Type B pancreatic cell (in vitro differentiated cells): ENCODE measurements around the gene ATAD2B. TPM values are rescaled to one million over a fixed set of nuclear protein-coding genes. Genes with fewer than 3 reads are reported as not detected.
A peak's percentile ranks its signal among the peaks of the same experiment; 100 is the strongest.

Experiments used
- DNase-seq: peaks from one replicate; pipeline ENCODE4 v3.0.0; 2021; ENCODE audit warnings: mixed read lengths; ENCODE audit not compliant: unreplicated experiment; ENCODE audit errors: extremely low spot score
- H3K27ac Mint-ChIP-seq: 2 replicates; pipeline ENCODE4 v1.8.0; 2021; ENCODE audit warnings: mild to moderate bottlenecking, mixed read lengths
- H3K27me3 Mint-ChIP-seq: 2 replicates; pipeline ENCODE4 v1.8.0; 2021; ENCODE audit warnings: mixed read lengths
- H3K36me3 Mint-ChIP-seq: 2 replicates; pipeline ENCODE4 v1.8.0; 2021; ENCODE audit warnings: mixed read lengths
- H3K4me1 Mint-ChIP-seq: one replicate; pipeline ENCODE4 v1.8.0; 2021; ENCODE audit warnings: mixed read lengths; ENCODE audit not compliant: unreplicated experiment
- H3K4me3 Mint-ChIP-seq: 2 replicates; pipeline ENCODE4 v1.8.0; 2021; ENCODE audit warnings: mild to moderate bottlenecking, mixed read lengths
- H3K9me3 Mint-ChIP-seq: 2 replicates; pipeline ENCODE4 v1.8.0; 2021; ENCODE audit warnings: mixed read lengths
- total RNA-seq: library from RNA; stranded (reverse); gene quantifications from 2 replicates; pipeline ENCODE4 v1.2.1, GENCODE V29; 2021; ENCODE audit warnings: low replicate concordance
- TF ChIP-seq, protein P1 (sequence below): fragments of 200-600 bp; sonication (generic); conservative IDR thresholded peaks from 2 replicates; pipeline ENCODE4 v1.5.0; 2021; ENCODE audit warnings: antibody characterized with exemption, mild to moderate bottlenecking

ATAD2B gene
- total RNA-seq, 1 donor from 2014 or later = 25.7 TPM

DNA sequence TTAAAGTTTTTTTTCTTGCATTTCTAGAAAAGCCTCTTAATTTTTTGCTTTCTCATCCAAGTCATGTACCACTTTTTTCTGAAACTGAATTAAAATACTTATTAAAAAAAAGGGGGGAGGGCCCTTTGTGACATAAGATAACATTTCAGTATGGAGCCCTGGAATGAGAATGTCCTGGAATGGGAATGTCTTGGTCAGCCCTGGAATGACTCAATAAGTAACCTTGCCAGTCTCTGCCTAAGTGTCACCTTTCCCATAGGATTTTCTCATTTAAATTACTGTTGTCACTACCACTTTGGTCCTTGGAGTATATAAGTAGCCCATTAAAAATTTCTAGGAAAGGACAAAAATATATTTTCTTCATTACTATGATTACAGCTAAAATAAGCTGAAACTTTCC is 18.1 kb upstream of the ATAD2B start:
- H3K4me1 Mint-ChIP-seq = peaks cover 32% of the 10 kb centered on the region
- H3K36me3 Mint-ChIP-seq = peaks cover 25% of the 10 kb centered on the region
- no peaks in the 10 kb centered on the region for H3K27me3 Mint-ChIP-seq
- TF ChIP-seq, protein P1, sequence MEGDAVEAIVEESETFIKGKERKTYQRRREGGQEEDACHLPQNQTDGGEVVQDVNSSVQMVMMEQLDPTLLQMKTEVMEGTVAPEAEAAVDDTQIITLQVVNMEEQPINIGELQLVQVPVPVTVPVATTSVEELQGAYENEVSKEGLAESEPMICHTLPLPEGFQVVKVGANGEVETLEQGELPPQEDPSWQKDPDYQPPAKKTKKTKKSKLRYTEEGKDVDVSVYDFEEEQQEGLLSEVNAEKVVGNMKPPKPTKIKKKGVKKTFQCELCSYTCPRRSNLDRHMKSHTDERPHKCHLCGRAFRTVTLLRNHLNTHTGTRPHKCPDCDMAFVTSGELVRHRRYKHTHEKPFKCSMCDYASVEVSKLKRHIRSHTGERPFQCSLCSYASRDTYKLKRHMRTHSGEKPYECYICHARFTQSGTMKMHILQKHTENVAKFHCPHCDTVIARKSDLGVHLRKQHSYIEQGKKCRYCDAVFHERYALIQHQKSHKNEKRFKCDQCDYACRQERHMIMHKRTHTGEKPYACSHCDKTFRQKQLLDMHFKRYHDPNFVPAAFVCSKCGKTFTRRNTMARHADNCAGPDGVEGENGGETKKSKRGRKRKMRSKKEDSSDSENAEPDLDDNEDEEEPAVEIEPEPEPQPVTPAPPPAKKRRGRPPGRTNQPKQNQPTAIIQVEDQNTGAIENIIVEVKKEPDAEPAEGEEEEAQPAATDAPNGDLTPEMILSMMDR = no peak
- H3K4me3 Mint-ChIP-seq = no peak overlapping the region
- DNase-seq = no peak
- H3K9me3 Mint-ChIP-seq = peaks cover 5% of the 10 kb centered on the region
- H3K27ac Mint-ChIP-seq = no peak overlapping the region

DNA sequence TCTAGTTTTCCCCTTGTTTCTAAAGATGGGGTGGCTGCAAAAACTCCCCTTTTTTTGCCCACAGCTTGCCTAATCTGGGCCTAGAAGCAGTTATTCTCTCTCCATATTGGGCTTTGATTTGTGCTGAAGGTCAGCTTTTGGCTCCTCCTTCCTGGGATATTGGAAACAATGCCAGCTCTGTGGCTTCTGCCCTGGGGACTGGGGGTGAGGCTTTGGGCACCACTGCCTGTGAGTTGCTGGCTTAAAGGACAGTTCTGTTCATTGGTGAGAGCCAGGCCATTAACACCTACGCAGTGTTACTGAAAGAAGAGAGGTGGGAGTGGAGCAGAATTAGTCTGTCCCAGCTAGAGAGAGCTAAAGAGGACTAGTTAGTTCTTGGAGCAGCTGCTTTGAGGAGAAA is 17.6 kb upstream of the ATAD2B start:
- no peaks in the 10 kb centered on the region for H3K27me3 Mint-ChIP-seq
- no peak for DNase-seq
- H3K4me3 Mint-ChIP-seq = peak overlapping the region; percentile 23
- peaks cover 24% of the 10 kb centered on the region for H3K36me3 Mint-ChIP-seq
- H3K27ac Mint-ChIP-seq = peak overlapping the region; percentile 49
- H3K4me1 Mint-ChIP-seq = peaks cover 32% of the 10 kb centered on the region
- H3K9me3 Mint-ChIP-seq = peaks cover 5% of the 10 kb centered on the region
- TF ChIP-seq, protein P1 = no peak

- Mint-ChIP-seq H3K36me3 (peaks cover 24% of the 10 kb centered on the region), H3K4me1 (peaks cover 41% of the 10 kb centered on the region), H3K9me3 (peaks cover 5% of the 10 kb centered on the region), H3K27ac (no peak overlapping the region), H3K4me3 (no peak overlapping the region), H3K27me3 (no peaks in the 10 kb centered on the region)
- no peak for DNase-seq
- TF ChIP-seq, protein P1 = no peak
These were observed 16.7 kb upstream of the ATAD2B start for GRCh38 chr2:23943666-23944065.

GRCh38 chr2:23941644-23942043 is 14.7 kb upstream of the ATAD2B start:
- Mint-ChIP-seq H3K36me3 (peaks cover 19% of the 10 kb centered on the region), H3K27me3 (no peaks in the 10 kb centered on the region), H3K4me1 (peaks cover 43% of the 10 kb centered on the region), H3K9me3 (peaks cover 5% of the 10 kb centered on the region), H3K27ac (no peak overlapping the region), H3K4me3 (peak overlapping the region; percentile 65)
- TF ChIP-seq, protein P1 = no peak
- no peak for DNase-seq

DNA sequence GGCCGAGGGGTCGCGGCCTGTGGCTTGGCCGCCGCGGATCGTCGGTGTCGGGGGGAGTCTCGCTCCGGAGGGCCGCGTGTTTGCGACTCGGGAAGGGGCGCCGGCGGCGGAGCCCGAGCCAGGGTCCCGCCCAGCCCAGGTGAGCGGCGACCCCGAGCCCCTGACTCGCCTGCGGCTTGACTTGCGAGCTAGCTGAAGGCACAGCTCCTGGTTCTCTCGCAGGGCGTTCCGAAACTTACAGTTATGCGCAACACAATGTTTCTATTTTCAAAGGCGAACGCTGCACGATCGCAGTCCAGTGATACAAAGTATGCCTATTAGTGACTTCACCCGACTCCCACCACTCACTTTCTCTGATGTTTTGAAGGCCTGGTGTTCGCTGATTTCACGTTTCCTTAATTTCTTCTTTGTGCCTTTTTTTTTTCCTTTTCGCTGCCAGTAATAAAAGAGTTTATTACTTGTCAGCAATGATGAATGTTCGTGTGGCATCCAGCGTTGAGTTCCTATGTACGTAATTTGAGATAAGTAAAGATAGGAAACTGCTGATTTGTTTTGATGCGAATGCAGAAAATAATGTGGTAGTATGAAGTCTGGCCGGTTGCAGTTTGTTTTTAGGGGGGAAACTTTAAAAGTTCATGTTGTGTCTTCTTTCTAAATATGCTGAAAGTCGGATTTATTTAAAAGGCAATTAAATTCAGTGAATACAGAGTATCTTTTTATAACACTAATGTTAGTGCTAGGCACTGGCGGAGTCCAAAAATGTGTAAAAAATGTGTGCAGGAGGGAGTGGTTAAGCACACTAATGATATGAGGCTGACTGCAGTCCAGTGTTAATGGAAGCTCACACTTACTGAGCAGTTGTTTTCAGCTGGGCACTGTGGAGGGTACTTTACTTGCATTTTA is 14.0 kb upstream of the ATAD2B start:
- Mint-ChIP-seq H3K4me3 (peak overlapping the region; percentile 93), H3K27me3 (no peaks in the 10 kb centered on the region), H3K4me1 (peaks cover 43% of the 10 kb centered on the region), H3K36me3 (peaks cover 19% of the 10 kb centered on the region), H3K9me3 (peaks cover 5% of the 10 kb centered on the region), H3K27ac (peak overlapping the region; percentile 87)
- no peak for DNase-seq
- TF ChIP-seq, protein P1 = no peak
